ENCODE measurements around the gene SRGAP2C. TPM values are rescaled to one million over a fixed set of nuclear protein-coding genes. Genes with fewer than 3 reads are reported as not detected.
"Not testable (repeated sequence)": the region's sequence is repeated elsewhere in the genome, so short reads cannot be mapped to it uniquely, and the experiment has no call there.

SRGAP2C gene
- total and polyA plus RNA-seq, 4 donors = 1.9 to 11.9 (median 4.3) TPM

DNA sequence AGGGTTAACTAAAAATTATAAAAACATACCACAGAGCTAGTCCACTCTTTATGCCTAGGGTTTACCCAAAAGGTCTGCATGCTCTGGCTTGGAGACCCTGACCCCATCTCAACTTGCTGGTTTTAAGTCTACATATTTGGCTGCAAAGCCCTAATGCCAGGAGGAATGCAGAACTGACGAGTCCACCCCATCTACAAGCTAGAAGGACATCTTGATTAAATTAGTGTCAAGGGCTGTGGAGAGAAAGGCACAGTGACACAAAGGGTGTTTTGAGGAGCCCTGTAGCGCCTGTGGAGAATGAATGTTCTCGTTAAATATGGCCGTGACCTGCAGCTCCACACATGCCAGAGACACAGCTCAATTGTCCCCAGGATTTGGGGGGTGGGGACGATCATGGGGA lies 162.7 kb downstream of the SRGAP2C start:
- H3K9ac ChIP-seq (ENCODE audit: low read depth in 1 of 2, low read length in 2 of 2); H3K27me3 ChIP-seq (ENCODE audit: control insufficient read depth in 4 of 4, insufficient read depth in 4 of 4, low read length in 3 of 4); H3K27ac ChIP-seq (ENCODE audit: low read depth in 1 of 2, low read length in 2 of 2); DNase-seq (ENCODE audit: low spot score); H3K4me3 ChIP-seq (ENCODE audit: low read depth in 1 of 3, low read length in 3 of 3); H3K4me1 ChIP-seq (ENCODE audit: control insufficient read depth in 4 of 4, insufficient read depth in 4 of 4, low read length in 3 of 4); H3K9me3 ChIP-seq (ENCODE audit: control insufficient read depth in 4 of 4, low read length in 3 of 4); H3K36me3 ChIP-seq (ENCODE audit: control insufficient read depth in 4 of 4, insufficient read depth in 3 of 4, low read depth in 1 of 4, low read length in 3 of 4): not testable (repeated sequence)
- 93% methylated on average over 4 of the region's 5 CpGs for WGBS

DNA sequence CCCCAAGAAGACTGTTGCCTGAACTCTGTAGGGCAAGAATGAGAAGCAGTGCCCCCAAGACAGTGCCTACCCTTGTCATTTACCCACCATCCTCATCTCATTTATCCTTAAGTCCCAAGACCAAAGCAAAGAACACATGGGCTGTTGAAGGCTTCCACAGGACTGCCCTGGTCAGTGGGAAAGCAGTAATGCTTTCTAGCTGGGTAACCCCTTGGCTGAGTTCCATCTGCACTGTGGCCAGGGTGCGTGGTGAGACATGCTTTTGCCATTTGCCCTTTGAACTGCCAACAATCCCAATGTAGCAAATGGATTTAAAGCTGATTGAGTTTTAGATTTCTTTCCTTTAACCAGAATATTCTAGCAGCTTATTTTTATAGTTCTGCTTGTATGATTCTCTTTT lies 163.3 kb downstream of the SRGAP2C start:
- DNase-seq (ENCODE audit: low spot score); H3K9me3 ChIP-seq (ENCODE audit: control insufficient read depth in 4 of 4, low read length in 3 of 4); H3K27ac ChIP-seq (ENCODE audit: low read depth in 1 of 2, low read length in 2 of 2); H3K4me1 ChIP-seq (ENCODE audit: control insufficient read depth in 4 of 4, insufficient read depth in 4 of 4, low read length in 3 of 4); H3K9ac ChIP-seq (ENCODE audit: low read depth in 1 of 2, low read length in 2 of 2); H3K36me3 ChIP-seq (ENCODE audit: control insufficient read depth in 4 of 4, insufficient read depth in 3 of 4, low read depth in 1 of 4, low read length in 3 of 4); H3K4me3 ChIP-seq (ENCODE audit: low read depth in 1 of 3, low read length in 3 of 3); H3K27me3 ChIP-seq (ENCODE audit: control insufficient read depth in 4 of 4, insufficient read depth in 4 of 4, low read length in 3 of 4): not testable (repeated sequence)
- WGBS = no CpG with 5 or more reads among the region's 1 CpG
- peak in 1 of 2 donors; percentile 10 for TF ChIP-seq HNF4A (conservative IDR thresholded peaks at IDR 0.05)

DNA sequence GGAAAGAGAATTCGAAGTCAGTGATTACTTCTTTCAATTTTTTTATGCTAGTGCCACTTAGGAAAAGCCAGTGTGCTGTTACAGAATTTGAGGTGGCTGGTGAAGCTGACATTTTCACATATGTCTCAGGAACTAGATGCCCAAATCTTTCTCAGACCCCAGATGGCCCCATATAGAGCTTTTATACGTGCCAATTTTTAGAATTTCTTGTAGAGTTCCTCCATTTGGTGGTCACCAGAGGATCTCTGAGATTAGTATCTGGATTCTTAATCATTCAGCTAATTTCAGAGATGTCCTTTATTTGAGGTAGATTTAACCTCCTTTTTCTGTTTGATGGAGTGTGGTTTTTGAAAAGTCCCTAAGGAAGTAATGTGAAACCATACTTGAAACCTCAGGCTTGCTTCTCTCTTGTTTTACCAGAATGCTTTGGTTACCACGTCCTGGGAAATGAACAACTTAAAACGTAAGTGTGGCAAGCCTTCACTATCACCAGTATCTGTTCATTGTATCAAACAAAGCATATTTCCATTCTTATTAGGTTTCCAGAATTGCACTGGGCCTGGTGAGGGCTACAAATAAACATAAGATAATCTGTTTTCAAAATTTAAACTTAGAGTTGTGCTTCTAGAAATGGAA lies 164.7 kb downstream of the SRGAP2C start:
- H3K27ac ChIP-seq (ENCODE audit: low read depth in 1 of 2, low read length in 2 of 2); H3K36me3 ChIP-seq (ENCODE audit: control insufficient read depth in 4 of 4, insufficient read depth in 3 of 4, low read depth in 1 of 4, low read length in 3 of 4); H3K27me3 ChIP-seq (ENCODE audit: control insufficient read depth in 4 of 4, insufficient read depth in 4 of 4, low read length in 3 of 4); H3K4me3 ChIP-seq (ENCODE audit: low read depth in 1 of 3, low read length in 3 of 3); H3K9me3 ChIP-seq (ENCODE audit: control insufficient read depth in 4 of 4, low read length in 3 of 4); H3K4me1 ChIP-seq (ENCODE audit: control insufficient read depth in 4 of 4, insufficient read depth in 4 of 4, low read length in 3 of 4); H3K9ac ChIP-seq (ENCODE audit: low read depth in 1 of 2, low read length in 2 of 2); DNase-seq (ENCODE audit: low spot score): not testable (repeated sequence)
- 100% methylated on average over 1 of the region's 4 CpGs for WGBS

DNA sequence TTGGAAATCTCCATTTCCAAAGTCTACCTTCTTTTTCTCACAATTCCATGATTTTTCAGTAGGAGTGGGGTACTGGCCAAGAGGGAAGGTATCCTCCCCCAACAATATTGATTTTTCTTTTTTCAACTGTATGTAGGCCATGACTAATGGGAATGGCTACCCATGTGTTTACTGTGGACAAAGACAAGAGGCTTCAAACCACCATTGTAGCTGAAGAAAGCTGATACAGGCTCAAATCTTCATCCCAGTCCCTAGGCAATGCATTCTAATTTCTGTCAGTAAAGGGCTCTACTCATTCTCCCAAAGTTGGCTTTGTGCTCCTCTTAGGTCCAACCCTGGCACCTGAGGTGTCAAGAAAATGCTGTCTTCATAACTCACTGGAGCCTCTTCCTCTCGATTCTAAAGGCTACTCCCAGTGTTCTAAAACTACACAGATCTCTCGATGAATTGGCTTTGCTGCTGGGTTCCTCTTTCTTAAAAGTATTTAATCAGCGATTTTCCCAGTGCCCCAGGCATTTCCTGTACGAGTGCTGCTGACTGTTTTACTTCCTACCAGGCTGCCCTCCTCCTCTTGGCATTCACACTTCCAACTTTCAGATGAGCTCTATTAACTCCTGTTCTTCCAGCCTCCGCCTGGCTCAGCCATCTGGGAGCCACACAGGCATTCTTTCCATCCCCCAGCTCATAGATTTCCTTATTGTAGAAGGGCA lies 171.1 kb downstream of the SRGAP2C start:
- not testable (repeated sequence) for H3K4me1 ChIP-seq (ENCODE audit: control insufficient read depth in 4 of 4, insufficient read depth in 4 of 4, low read length in 3 of 4); H3K27me3 ChIP-seq (ENCODE audit: control insufficient read depth in 4 of 4, insufficient read depth in 4 of 4, low read length in 3 of 4); H3K9me3 ChIP-seq (ENCODE audit: control insufficient read depth in 4 of 4, low read length in 3 of 4); H3K27ac ChIP-seq (ENCODE audit: low read depth in 1 of 2, low read length in 2 of 2); H3K4me3 ChIP-seq (ENCODE audit: low read depth in 1 of 3, low read length in 3 of 3); H3K36me3 ChIP-seq (ENCODE audit: control insufficient read depth in 4 of 4, insufficient read depth in 3 of 4, low read depth in 1 of 4, low read length in 3 of 4); H3K9ac ChIP-seq (ENCODE audit: low read depth in 1 of 2, low read length in 2 of 2); DNase-seq (ENCODE audit: low spot score)
- WGBS = no CpG with 5 or more reads among the region's 5 CpGs

DNA sequence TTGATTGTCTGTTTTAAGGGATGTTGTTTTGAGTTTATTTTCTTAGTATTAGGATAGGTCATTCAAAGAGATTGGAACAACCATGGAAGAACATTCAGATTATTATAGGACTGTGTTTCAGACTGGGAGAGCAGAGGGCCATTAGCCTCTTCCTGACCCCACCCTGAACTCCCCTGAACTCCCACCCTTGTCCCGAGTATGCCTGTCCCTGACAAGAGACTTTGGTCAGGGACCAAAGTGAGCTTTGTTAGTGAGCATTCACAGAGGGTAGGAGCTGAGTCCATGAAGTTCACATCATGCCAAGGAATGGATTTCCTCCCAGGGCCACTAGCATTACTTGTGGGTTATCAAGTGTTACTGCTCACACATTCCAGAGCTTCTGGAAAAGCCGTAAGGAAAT lies 172.0 kb downstream of the SRGAP2C start:
- not testable (repeated sequence) for H3K36me3 ChIP-seq (ENCODE audit: control insufficient read depth in 4 of 4, insufficient read depth in 3 of 4, low read depth in 1 of 4, low read length in 3 of 4); H3K4me1 ChIP-seq (ENCODE audit: control insufficient read depth in 4 of 4, insufficient read depth in 4 of 4, low read length in 3 of 4); H3K27ac ChIP-seq (ENCODE audit: low read depth in 1 of 2, low read length in 2 of 2); DNase-seq (ENCODE audit: low spot score); H3K27me3 ChIP-seq (ENCODE audit: control insufficient read depth in 4 of 4, insufficient read depth in 4 of 4, low read length in 3 of 4); H3K9ac ChIP-seq (ENCODE audit: low read depth in 1 of 2, low read length in 2 of 2); H3K9me3 ChIP-seq (ENCODE audit: control insufficient read depth in 4 of 4, low read length in 3 of 4); H3K4me3 ChIP-seq (ENCODE audit: low read depth in 1 of 3, low read length in 3 of 3)
- 0% methylated on average over 1 of the region's 2 CpGs for WGBS
- TF ChIP-seq RXRA (IDR thresholded peaks at IDR 0.05) = peak; percentile 30 to 34

DNA sequence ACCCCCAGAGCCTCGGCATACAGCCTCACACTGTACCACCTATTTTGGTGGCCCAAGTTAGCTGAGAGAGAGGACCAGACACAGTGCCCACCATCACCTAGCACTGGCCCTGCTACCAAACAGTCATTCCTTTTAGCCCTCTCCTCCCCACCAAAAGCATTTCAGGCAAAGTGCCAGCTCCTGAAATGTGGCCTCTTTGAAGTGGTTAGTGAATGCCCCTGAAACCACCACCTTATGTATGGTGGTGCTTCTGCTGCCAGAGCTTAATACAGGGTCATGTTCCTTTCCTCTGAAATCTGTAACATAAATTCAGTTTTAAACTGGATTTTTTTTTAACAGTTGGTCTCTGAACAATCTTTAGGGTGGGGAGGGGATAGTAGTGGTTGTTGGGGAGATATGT lies 175.8 kb downstream of the SRGAP2C start:
- H3K36me3 ChIP-seq (ENCODE audit: control insufficient read depth in 4 of 4, insufficient read depth in 3 of 4, low read depth in 1 of 4, low read length in 3 of 4); DNase-seq (ENCODE audit: low spot score); H3K9ac ChIP-seq (ENCODE audit: low read depth in 1 of 2, low read length in 2 of 2); H3K4me3 ChIP-seq (ENCODE audit: low read depth in 1 of 3, low read length in 3 of 3); H3K27ac ChIP-seq (ENCODE audit: low read depth in 1 of 2, low read length in 2 of 2); H3K9me3 ChIP-seq (ENCODE audit: control insufficient read depth in 4 of 4, low read length in 3 of 4); H3K27me3 ChIP-seq (ENCODE audit: control insufficient read depth in 4 of 4, insufficient read depth in 4 of 4, low read length in 3 of 4); H3K4me1 ChIP-seq (ENCODE audit: control insufficient read depth in 4 of 4, insufficient read depth in 4 of 4, low read length in 3 of 4): not testable (repeated sequence)
- WGBS = no CpG with 5 or more reads among the region's 1 CpG

DNA sequence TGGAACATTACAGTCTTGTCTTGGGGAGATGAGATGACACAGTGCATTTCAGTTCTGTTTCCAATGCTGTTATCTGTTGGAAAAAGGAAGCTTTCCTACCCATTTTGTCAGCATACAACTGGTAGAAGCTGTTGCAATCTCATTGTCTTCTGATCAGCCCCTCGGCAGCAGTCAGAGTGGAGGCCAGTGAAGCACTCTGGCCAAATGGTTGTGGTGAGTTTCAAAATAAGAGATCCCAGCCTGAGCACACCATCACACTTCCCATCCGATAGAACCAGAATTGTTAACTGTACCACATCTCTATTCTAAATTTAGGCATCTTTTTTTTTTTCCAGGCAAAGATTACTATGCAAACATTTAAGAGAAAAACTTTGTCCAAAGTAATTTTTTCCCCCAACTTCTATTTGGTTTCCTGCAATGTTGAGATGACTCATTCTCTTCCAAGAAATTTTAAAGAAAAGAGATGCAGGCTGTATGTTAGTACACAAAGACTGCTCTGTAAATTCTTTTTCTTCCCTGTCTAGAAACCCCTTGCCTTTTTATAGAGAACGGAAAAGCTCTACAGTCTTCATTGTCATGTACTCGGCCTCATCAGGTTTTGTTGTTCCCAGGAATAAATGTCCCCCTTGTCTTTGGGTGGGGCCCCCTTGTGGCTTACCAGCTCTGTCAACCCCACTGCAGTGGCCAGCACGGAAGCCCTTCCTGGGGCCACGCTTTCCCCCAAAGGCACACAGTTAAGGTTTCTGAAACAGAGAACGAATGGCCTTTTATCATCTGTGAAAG lies 176.9 kb downstream of the SRGAP2C start:
- not testable (repeated sequence) for DNase-seq (ENCODE audit: low spot score); H3K36me3 ChIP-seq (ENCODE audit: control insufficient read depth in 4 of 4, insufficient read depth in 3 of 4, low read depth in 1 of 4, low read length in 3 of 4); H3K9me3 ChIP-seq (ENCODE audit: control insufficient read depth in 4 of 4, low read length in 3 of 4); H3K9ac ChIP-seq (ENCODE audit: low read depth in 1 of 2, low read length in 2 of 2); H3K27ac ChIP-seq (ENCODE audit: low read depth in 1 of 2, low read length in 2 of 2); H3K4me1 ChIP-seq (ENCODE audit: control insufficient read depth in 4 of 4, insufficient read depth in 4 of 4, low read length in 3 of 4); H3K4me3 ChIP-seq (ENCODE audit: low read depth in 1 of 3, low read length in 3 of 3); H3K27me3 ChIP-seq (ENCODE audit: control insufficient read depth in 4 of 4, insufficient read depth in 4 of 4, low read length in 3 of 4)
- 65% methylated on average over 1 of the region's 7 CpGs for WGBS
